Measurements from ENCODE around the gene DSCAM. TPM values are rescaled to one million over a fixed set of nuclear protein-coding genes. Genes with fewer than 3 reads are reported as not detected.

DSCAM gene
- total and polyA plus RNA-seq, 10 donors = 0.02 to 2.7 (median 2.0) TPM

- 74 to 96% (median 87%) methylated on average over 2 of the region's 2 CpGs for WGBS, 5 donors
- H3K4me1 ChIP-seq = no peaks in the 10 kb centered on the region
- H3K27me3 ChIP-seq (replicated peaks in 1 of 7) = peaks cover 0 to 3% (median 0%) of the 10 kb centered on the region in 7 donors
- DNase-seq = no peak
- TF ChIP-seq POLR2AphosphoS5 (IDR thresholded peaks at IDR 0.05) = no peak
- TF ChIP-seq CTCF (IDR thresholded peaks at IDR 0.05 in 8 of 11, conservative IDR thresholded peaks at IDR 0.05 in 3 of 11) = no peak
- TF ChIP-seq POLR2A (IDR thresholded peaks at IDR 0.05) = no peak
- no peak overlapping the region for H3K27ac ChIP-seq
- no peak overlapping the region for H3K4me3 ChIP-seq
- H3K9me3 ChIP-seq = no peaks in the 10 kb centered on the region
- intact Hi-C loops (cut with DNase I; ENCODE audit: low total_unique reads) = no loop called here
- H3K36me3 ChIP-seq = no peaks in the 10 kb centered on the region
Measured at GRCh38 chr21:40463176-40463575, 383.8 kb downstream of the DSCAM start.

DNA sequence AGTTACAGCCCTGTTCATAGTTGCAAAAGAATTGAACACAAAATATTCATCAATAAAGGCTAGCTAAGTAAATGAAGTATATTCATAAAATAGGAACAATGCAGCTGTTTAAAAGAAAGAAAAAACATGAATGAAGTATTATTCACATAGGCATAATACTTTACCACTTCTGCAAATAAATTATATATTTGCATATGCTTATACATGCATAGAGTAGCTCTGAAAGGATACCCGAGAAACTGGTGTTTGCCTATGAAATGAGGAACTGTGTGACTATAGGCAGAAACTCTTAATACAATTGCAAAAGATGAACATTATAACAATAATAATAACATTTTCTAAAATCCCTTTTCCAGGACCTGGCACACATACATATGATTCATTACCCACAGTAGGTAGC lies 385.9 kb downstream of the DSCAM start:
- Histone ChIP-seq H3K27ac (no peak overlapping the region), H3K27me3 (replicated peaks in 1 of 7) (no peaks in the 10 kb centered on the region), H3K9me3 (no peaks in the 10 kb centered on the region), H3K4me1 (no peaks in the 10 kb centered on the region), H3K4me3 (no peak overlapping the region), H3K36me3 (no peaks in the 10 kb centered on the region)
- intact Hi-C loops (cut with DNase I; ENCODE audit: low total_unique reads) = no loop called here
- TF ChIP-seq CTCF (IDR thresholded peaks at IDR 0.05 in 8 of 11, conservative IDR thresholded peaks at IDR 0.05 in 3 of 11) = no peak
- no peak for TF ChIP-seq POLR2AphosphoS5 (IDR thresholded peaks at IDR 0.05)
- no peak for TF ChIP-seq POLR2A (IDR thresholded peaks at IDR 0.05)
- DNase-seq = no peak
- 51 to 69% (median 59%) methylated on average over 1 of the region's 1 CpG for WGBS, 5 donors

- Histone ChIP-seq H3K4me3 (no peak overlapping the region), H3K4me1 (no peaks in the 10 kb centered on the region), H3K27me3 (replicated peaks in 1 of 7) (no peaks in the 10 kb centered on the region), H3K9me3 (no peaks in the 10 kb centered on the region), H3K27ac (no peak overlapping the region), H3K36me3 (no peaks in the 10 kb centered on the region)
- no peak for DNase-seq
- intact Hi-C loops (cut with DNase I; ENCODE audit: low total_unique reads) = no loop called here
- no peak for TF ChIP-seq POLR2AphosphoS5 (IDR thresholded peaks at IDR 0.05)
- no peak for TF ChIP-seq CTCF (IDR thresholded peaks at IDR 0.05 in 8 of 11, conservative IDR thresholded peaks at IDR 0.05 in 3 of 11)
- no peak for TF ChIP-seq POLR2A (IDR thresholded peaks at IDR 0.05)
- WGBS, 5 donors = 84 to 89% (median 86%) methylated on average over 2 of the region's 2 CpGs
Measured at GRCh38 chr21:40457741-40458140, 389.2 kb downstream of the DSCAM start.

- no peaks in the 10 kb centered on the region for H3K36me3 ChIP-seq
- H3K27ac ChIP-seq = no peak overlapping the region
- no peaks in the 10 kb centered on the region for H3K9me3 ChIP-seq
- H3K27me3 ChIP-seq (replicated peaks in 1 of 7) = no peaks in the 10 kb centered on the region
- H3K4me1 ChIP-seq = no peaks in the 10 kb centered on the region
- intact Hi-C loops (cut with DNase I; ENCODE audit: low total_unique reads) = no loop called here
- DNase-seq = no peak
- H3K4me3 ChIP-seq = no peak overlapping the region
- TF ChIP-seq POLR2A (IDR thresholded peaks at IDR 0.05) (no peak), POLR2AphosphoS5 (IDR thresholded peaks at IDR 0.05) (no peak), CTCF (IDR thresholded peaks at IDR 0.05 in 8 of 11, conservative IDR thresholded peaks at IDR 0.05 in 3 of 11) (no peak)
- WGBS, 5 donors = 88 to 93% (median 91%) methylated on average over 3 of the region's 3 CpGs
Measured at GRCh38 chr21:40454057-40454456, 392.9 kb downstream of the DSCAM start.

Data from spleen (tissue), 11 donors.